ENCODE measurements around the gene COX10.

COX10 gene

DNA sequence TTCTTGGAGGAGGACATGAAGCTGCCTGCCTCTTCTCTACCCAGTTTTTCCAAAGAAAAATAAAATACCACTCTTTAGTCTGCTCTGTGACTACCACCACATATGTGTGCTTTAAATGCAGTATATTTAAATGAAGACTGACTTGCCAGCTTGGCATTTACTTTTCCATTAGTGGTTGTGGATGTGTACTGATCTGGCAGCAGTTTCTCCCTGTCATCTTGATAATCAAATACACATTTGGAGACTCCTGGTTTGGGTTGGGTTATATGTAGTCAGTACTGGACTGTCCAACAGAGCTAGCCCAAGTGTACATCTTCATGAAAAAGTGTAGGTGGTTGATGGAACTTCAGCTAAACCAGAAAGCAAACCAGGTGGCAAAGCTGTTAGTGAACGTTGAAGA, 19.9 kb downstream of the COX10 start:
- H3K9me3 ChIP-seq, result no peaks in the 10 kb centered on the region
- no peak for DNase-seq

GRCh38 chr17:14091367-14091766, 22.1 kb downstream of the COX10 start:
- no peak overlapping the region for H3K4me3 ChIP-seq
- intact Hi-C loops (cut with DNase I; ENCODE audit: low total_unique reads), result no loop called here
- H3K9me3 ChIP-seq, result no peaks in the 10 kb centered on the region
- no peak for DNase-seq
- H3K27me3 ChIP-seq, result no peaks in the 10 kb centered on the region
- no peak for TF ChIP-seq CTCF (IDR thresholded peaks at IDR 0.05)
- no peaks in the 10 kb centered on the region for H3K36me3 ChIP-seq
- H3K4me1 ChIP-seq, result no peaks in the 10 kb centered on the region
- H3K27ac ChIP-seq, result no peak overlapping the region

More for the DNA sequence above, 19.9 kb downstream of the COX10 start:
- Histone ChIP-seq H3K27ac (no peak overlapping the region), H3K4me1 (no peaks in the 10 kb centered on the region), H3K27me3 (no peaks in the 10 kb centered on the region), H3K36me3 (no peaks in the 10 kb centered on the region), H3K4me3 (no peak overlapping the region)
- TF ChIP-seq CTCF (IDR thresholded peaks at IDR 0.05), result no peak
- intact Hi-C loops (cut with DNase I; ENCODE audit: low total_unique reads), result no loop called here

DNA sequence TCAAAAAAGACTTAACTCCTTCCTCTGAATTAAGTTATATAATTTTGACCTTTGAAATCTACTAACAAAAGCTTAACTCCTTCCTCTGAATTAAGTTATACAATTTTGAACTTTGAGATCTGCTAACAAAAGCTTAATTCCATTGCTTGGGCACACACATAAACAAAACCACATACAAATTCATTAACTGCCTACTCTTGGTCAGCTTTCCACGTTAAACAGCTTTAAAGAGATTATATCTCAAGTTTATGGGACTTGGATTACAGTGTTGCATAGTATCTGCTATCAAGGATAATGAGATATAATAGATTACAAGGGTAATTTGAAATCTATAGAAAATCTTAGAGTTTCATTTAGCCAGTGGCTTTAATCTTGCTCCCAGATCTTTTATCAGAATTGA, 23.5 kb downstream of the COX10 start:
- DNase-seq, result no peak
- no peaks in the 10 kb centered on the region for H3K9me3 ChIP-seq
- H3K36me3 ChIP-seq, result no peaks in the 10 kb centered on the region
- no peak overlapping the region for H3K27ac ChIP-seq
- H3K4me1 ChIP-seq, result no peaks in the 10 kb centered on the region
- no peaks in the 10 kb centered on the region for H3K27me3 ChIP-seq
- intact Hi-C loops (cut with DNase I; ENCODE audit: low total_unique reads), result no loop called here
- H3K4me3 ChIP-seq, result no peak overlapping the region
- no peak for TF ChIP-seq CTCF (IDR thresholded peaks at IDR 0.05)

- TF ChIP-seq CTCF (IDR thresholded peaks at IDR 0.05), result no peak
- intact Hi-C loops (cut with DNase I; ENCODE audit: low total_unique reads), result no loop called here
- Histone ChIP-seq H3K36me3 (no peaks in the 10 kb centered on the region), H3K27ac (no peak overlapping the region), H3K4me1 (no peaks in the 10 kb centered on the region), H3K27me3 (no peaks in the 10 kb centered on the region), H3K9me3 (no peaks in the 10 kb centered on the region), H3K4me3 (no peak overlapping the region)
- DNase-seq, result no peak
Observed at GRCh38 chr17:14094676-14095601, 25.6 kb downstream of the COX10 start.

DNA sequence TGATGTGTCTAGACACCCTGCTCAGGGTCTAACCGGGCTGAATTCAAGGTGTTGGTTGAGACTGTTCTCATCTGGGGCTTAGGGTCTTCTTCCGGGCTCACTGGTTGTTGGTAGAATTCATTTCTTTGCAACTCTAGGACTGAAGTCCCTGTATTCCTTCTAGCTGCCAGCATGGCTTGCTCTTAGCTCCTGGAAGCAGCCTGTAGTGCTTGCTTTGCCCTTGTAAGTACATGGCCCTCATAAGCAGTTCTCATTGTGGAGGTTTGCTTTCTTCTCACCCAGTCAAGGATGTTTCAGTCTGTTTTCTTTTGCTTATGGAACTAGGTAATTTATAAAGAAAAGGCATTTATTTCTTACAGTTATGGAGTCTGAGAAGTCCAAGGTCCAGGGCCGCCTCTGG, 26.3 kb downstream of the COX10 start:
- Histone ChIP-seq H3K4me3 (no peak overlapping the region), H3K4me1 (no peaks in the 10 kb centered on the region), H3K9me3 (no peaks in the 10 kb centered on the region), H3K36me3 (no peaks in the 10 kb centered on the region), H3K27me3 (no peaks in the 10 kb centered on the region), H3K27ac (no peak overlapping the region)
- no peak for TF ChIP-seq CTCF (IDR thresholded peaks at IDR 0.05)
- intact Hi-C loops (cut with DNase I; ENCODE audit: low total_unique reads), result no loop called here
- no peak for DNase-seq

All from tibial artery (tissue), 4 donors.